Stimulated activated CD8-positive, alpha-beta memory T cell treated with anti-CD3 and anti-CD28 coated beads, Interleukin-12 subunit alpha, Interleukin-12 subunit beta, amount 100 ng/mL, for 4 hours (primary cell): Measurements from ENCODE around the gene ANKH.

Experiments
- DNase-seq: peaks from one replicate; pipeline ENCODE4 v3.0.0-alpha.2; 2020; ENCODE audit warnings: low read depth

Gene ANKH

GRCh38 chr5:14790911-14791310 is 80.7 kb downstream of the ANKH start:
- no peak for DNase-seq

GRCh38 chr5:14790220-14790619 is 81.4 kb downstream of the ANKH start:
- DNase-seq, result no peak

GRCh38 chr5:14787801-14788579 is 83.6 kb downstream of the ANKH start:
- DNase-seq, result no peak

GRCh38 chr5:14783691-14784090 is 87.9 kb downstream of the ANKH start:
- no peak for DNase-seq

- no peak for DNase-seq
These were observed 89.0 kb downstream of the ANKH start for GRCh38 chr5:14782591-14782990.

GRCh38 chr5:14781106-14781505 is 90.5 kb downstream of the ANKH start:
- no peak for DNase-seq

- no peak for DNase-seq
These were observed 91.6 kb downstream of the ANKH start for GRCh38 chr5:14779975-14780374.

GRCh38 chr5:14778792-14779070 is 92.8 kb downstream of the ANKH start:
- no peak for DNase-seq

GRCh38 chr5:14777932-14778791 is 93.4 kb downstream of the ANKH start:
- DNase-seq, result no peak

- DNase-seq, result no peak
These were observed 94.4 kb downstream of the ANKH start for GRCh38 chr5:14777187-14777586.

- no peak for DNase-seq
These were observed 95.0 kb downstream of the ANKH start for GRCh38 chr5:14776602-14777001.

- no peak for DNase-seq
These were observed 95.7 kb downstream of the ANKH start for GRCh38 chr5:14775857-14776256.

GRCh38 chr5:14773588-14773987 is 98.0 kb downstream of the ANKH start:
- no peak for DNase-seq

GRCh38 chr5:14771972-14772371 is 99.6 kb downstream of the ANKH start:
- no peak for DNase-seq

- no peak for DNase-seq
These were observed 100.4 kb downstream of the ANKH start for GRCh38 chr5:14771189-14771588.

- no peak for DNase-seq
These were observed 102.8 kb downstream of the ANKH start for GRCh38 chr5:14768508-14769365.

GRCh38 chr5:14767735-14768507 is 103.7 kb downstream of the ANKH start:
- no peak for DNase-seq

GRCh38 chr5:14767053-14767452 is 104.5 kb downstream of the ANKH start:
- DNase-seq, result no peak

- DNase-seq, result no peak
These were observed 105.0 kb downstream of the ANKH start for GRCh38 chr5:14766584-14766983.

- DNase-seq, result no peak
These were observed 106.0 kb downstream of the ANKH start for GRCh38 chr5:14765587-14765986.

- no peak for DNase-seq
These were observed 108.9 kb downstream of the ANKH start for GRCh38 chr5:14762549-14763216.
